ENCODE measurements around the gene TRIM32.

- TF ChIP-seq CEBPB (IDR thresholded peaks at IDR 0.05; ENCODE audit: low read depth) (no peak), POLR2AphosphoS5 (IDR thresholded peaks at IDR 0.05; ENCODE audit: low read depth, low read length) (no peak), CTCF (IDR thresholded peaks at IDR 0.05 in 2 of 3, conservative IDR thresholded peaks at IDR 0.05 in 1 of 3; ENCODE audit: borderline replicate concordance in 1 of 3, insufficient read depth in 1 of 3, low read depth in 2 of 3, low read length in 2 of 3) (no peak), POLR2A (IDR thresholded peaks at IDR 0.05; ENCODE audit: borderline replicate concordance, extremely low read depth, insufficient read depth, insufficient read length) (no peak), REST (IDR thresholded peaks at IDR 0.05; ENCODE audit: low read depth) (no peak), SP1 (IDR thresholded peaks at IDR 0.05; ENCODE audit: low read depth) (no peak), ELF1 (IDR thresholded peaks at IDR 0.05; ENCODE audit: borderline replicate concordance, low read depth) (no peak), ATF3 (IDR thresholded peaks at IDR 0.05) (no peak), EZH2 (IDR thresholded peaks at IDR 0.05) (no peak), MAX (IDR thresholded peaks at IDR 0.05) (no peak), SRF (IDR thresholded peaks at IDR 0.05; ENCODE audit: low read depth) (no peak)
Observed at GRCh38 chr9:116697362-116697761, 10.3 kb downstream of the TRIM32 start.
